ENCODE data around the gene TRIP12. TPM values are rescaled to one million over a fixed set of nuclear protein-coding genes. Genes with fewer than 3 reads are reported as not detected.
"Not testable (repeated sequence)": the region's sequence is repeated elsewhere in the genome, so short reads cannot be mapped to it uniquely, and the experiment has no call there.

Gene TRIP12
- total RNA-seq, 2 donors from 2014 or later: 182 to 289 TPM

DNA sequence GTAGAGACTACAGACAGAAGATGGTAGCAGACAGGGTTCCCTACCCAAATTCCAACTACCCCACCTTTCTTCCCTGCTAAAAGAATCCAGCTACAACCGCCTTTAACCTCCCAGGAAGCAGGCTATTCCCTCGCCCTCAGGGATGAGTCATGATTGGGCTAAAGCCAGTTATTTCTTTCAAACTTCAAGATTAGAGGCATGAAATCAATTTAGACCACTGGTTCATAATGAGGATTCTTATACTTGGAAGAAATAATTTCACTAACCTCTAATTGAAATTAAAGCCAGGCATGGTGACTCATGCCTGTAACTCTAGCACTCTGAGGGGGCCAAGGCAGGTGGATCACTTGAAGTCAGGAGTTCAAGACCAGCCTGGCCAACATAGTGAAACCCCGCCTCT, 20.0 kb downstream of the TRIP12 start:
- no peak for TF ChIP-seq POLR2A (IDR thresholded peaks at IDR 0.05)
- no peak for TF ChIP-seq POLR2AphosphoS5 (IDR thresholded peaks at IDR 0.05)
- TF ChIP-seq, protein P1, sequence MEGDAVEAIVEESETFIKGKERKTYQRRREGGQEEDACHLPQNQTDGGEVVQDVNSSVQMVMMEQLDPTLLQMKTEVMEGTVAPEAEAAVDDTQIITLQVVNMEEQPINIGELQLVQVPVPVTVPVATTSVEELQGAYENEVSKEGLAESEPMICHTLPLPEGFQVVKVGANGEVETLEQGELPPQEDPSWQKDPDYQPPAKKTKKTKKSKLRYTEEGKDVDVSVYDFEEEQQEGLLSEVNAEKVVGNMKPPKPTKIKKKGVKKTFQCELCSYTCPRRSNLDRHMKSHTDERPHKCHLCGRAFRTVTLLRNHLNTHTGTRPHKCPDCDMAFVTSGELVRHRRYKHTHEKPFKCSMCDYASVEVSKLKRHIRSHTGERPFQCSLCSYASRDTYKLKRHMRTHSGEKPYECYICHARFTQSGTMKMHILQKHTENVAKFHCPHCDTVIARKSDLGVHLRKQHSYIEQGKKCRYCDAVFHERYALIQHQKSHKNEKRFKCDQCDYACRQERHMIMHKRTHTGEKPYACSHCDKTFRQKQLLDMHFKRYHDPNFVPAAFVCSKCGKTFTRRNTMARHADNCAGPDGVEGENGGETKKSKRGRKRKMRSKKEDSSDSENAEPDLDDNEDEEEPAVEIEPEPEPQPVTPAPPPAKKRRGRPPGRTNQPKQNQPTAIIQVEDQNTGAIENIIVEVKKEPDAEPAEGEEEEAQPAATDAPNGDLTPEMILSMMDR (IDR thresholded peaks at IDR 0.05): no peak
- no peaks in the 10 kb centered on the region for H3K9me3 ChIP-seq
- no peak overlapping the region for H3K27ac ChIP-seq

GRCh38 chr2:229900514-229900913, 21.3 kb downstream of the TRIP12 start:
- H3K4me3 ChIP-seq; H3K36me3 ChIP-seq; H3K27me3 ChIP-seq (replicated peaks; ENCODE audit: insufficient read depth); DNase-seq (ENCODE audit: low spot score); H3K27ac ChIP-seq; H3K9me3 ChIP-seq; H3K4me1 ChIP-seq (replicated peaks); intact Hi-C loops (cut with DNase I): not testable (repeated sequence)
- 95% methylated on average over 9 of the region's 9 CpGs for WGBS

More for the DNA sequence above, 20.0 kb downstream of the TRIP12 start:
- DNase-seq (ENCODE audit: low spot score): no peak
- Histone ChIP-seq H3K4me1 (replicated peaks) (no peaks in the 10 kb centered on the region), H3K36me3 (no peaks in the 10 kb centered on the region), H3K4me3 (no peak overlapping the region), H3K27me3 (replicated peaks; ENCODE audit: insufficient read depth) (no peaks in the 10 kb centered on the region)
- 58% methylated on average over 3 of the region's 3 CpGs for WGBS
- intact Hi-C loops (cut with DNase I): no loop called here

- no peaks in the 10 kb centered on the region for H3K36me3 ChIP-seq
- TF ChIP-seq, protein P1 (IDR thresholded peaks at IDR 0.05): no peak
- TF ChIP-seq POLR2AphosphoS5 (IDR thresholded peaks at IDR 0.05) (no peak), POLR2A (IDR thresholded peaks at IDR 0.05) (no peak)
- 75% methylated on average over 3 of the region's 3 CpGs for WGBS
- no peak overlapping the region for H3K27ac ChIP-seq
- intact Hi-C loops (cut with DNase I): no loop called here
- no peaks in the 10 kb centered on the region for H3K4me1 ChIP-seq (replicated peaks)
- no peaks in the 10 kb centered on the region for H3K9me3 ChIP-seq
- DNase-seq (ENCODE audit: low spot score): no peak
- H3K27me3 ChIP-seq (replicated peaks; ENCODE audit: insufficient read depth): no peaks in the 10 kb centered on the region
- H3K4me3 ChIP-seq: no peak overlapping the region
Observed at GRCh38 chr2:229900012-229900411, 21.8 kb downstream of the TRIP12 start.

DNA sequence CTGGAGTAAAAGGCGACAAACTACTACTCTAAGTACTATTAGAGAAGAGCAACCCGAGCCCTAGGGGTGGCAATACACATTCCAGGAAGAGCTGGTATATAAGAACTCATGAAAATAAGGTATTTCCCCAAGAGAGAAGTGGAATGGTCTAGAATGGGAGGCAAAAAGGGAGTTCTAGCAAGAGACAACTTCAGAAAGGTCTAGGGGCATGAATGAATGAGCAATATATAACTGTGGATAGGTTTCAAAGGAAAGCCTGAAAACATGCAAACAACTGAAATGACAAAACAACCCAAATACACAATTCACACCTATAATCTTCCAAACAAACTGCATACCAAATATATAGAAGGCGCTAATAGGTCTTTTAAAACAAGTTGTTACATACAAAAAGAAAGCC, 22.2 kb downstream of the TRIP12 start:
- 92% methylated on average over 3 of the region's 3 CpGs for WGBS
- H3K27me3 ChIP-seq (replicated peaks; ENCODE audit: insufficient read depth): no peaks in the 10 kb centered on the region
- no peaks in the 10 kb centered on the region for H3K4me1 ChIP-seq (replicated peaks)
- H3K36me3 ChIP-seq: no peaks in the 10 kb centered on the region
- no peak for DNase-seq (ENCODE audit: low spot score)
- no peak overlapping the region for H3K27ac ChIP-seq
- intact Hi-C loops (cut with DNase I): no loop called here
- H3K4me3 ChIP-seq: no peak overlapping the region
- no peaks in the 10 kb centered on the region for H3K9me3 ChIP-seq
- TF ChIP-seq, protein P1 (IDR thresholded peaks at IDR 0.05): no peak
- TF ChIP-seq POLR2A (IDR thresholded peaks at IDR 0.05) (no peak), POLR2AphosphoS5 (IDR thresholded peaks at IDR 0.05) (no peak)

DNA sequence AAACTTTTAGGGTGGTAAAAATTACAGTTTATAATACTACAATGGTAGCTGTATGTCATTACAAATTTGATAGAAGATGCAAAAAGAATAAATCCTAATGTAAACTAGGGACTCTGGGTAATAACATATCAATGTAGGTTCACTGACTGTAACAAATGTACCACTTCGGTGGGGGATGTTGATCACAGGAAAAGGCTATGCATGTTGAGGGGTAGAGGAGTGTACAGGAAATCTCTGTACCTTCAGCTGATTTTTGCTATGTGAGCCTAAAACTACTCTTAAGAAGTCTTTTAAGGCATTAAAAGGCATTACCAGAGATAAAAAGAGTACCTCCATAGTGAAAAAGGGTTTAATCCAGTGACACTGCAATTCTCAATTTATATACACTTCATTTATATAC, 25.0 kb downstream of the TRIP12 start:
- intact Hi-C loops (cut with DNase I): no loop called here
- Histone ChIP-seq H3K36me3 (no peaks in the 10 kb centered on the region), H3K9me3 (no peaks in the 10 kb centered on the region), H3K27ac (no peak overlapping the region), H3K4me1 (replicated peaks) (no peaks in the 10 kb centered on the region), H3K4me3 (no peak overlapping the region), H3K27me3 (replicated peaks; ENCODE audit: insufficient read depth) (no peaks in the 10 kb centered on the region)
- DNase-seq (ENCODE audit: low spot score): no peak
- WGBS: 83% methylated on average over 1 of the region's 1 CpG
- no peak for TF ChIP-seq POLR2AphosphoS5 (IDR thresholded peaks at IDR 0.05)
- TF ChIP-seq POLR2A (IDR thresholded peaks at IDR 0.05): no peak
- TF ChIP-seq, protein P1 (IDR thresholded peaks at IDR 0.05): no peak

All from prostate gland (tissue), 2 donors.